DND-41 (cell line): ENCODE measurements around the gene NAA80.
A peak's percentile ranks its signal among the peaks of the same experiment; 100 is the strongest.
"Not testable (repeated sequence)": the region's sequence is repeated elsewhere in the genome, so short reads cannot be mapped to it uniquely, and the experiment has no call there.

Experiments
- ATAC-seq: fragments of 200-7000 bp; cut with Tn5 transposase; 3 replicates; pipeline ENCODE4 v1.9.1; 2021; ENCODE audit warnings: low read depth; ENCODE audit not compliant: insufficient read depth
- DNase-seq: peaks from one replicate; pipeline ENCODE4 v3.0.0-alpha.2; 2020
- H2AFZ ChIP-seq: 2 replicates; pipeline ENCODE4 v1.6.0; 2012; ENCODE audit warnings: low read depth, low read length
- H3K27ac ChIP-seq: 2 replicates; pipeline ENCODE4 v1.5.1; 2012; ENCODE audit warnings: low read length, inconsistent platforms
- H3K27me3 ChIP-seq: fragments of 200-600 bp; sonication (generic); 2 replicates; pipeline ENCODE4 v1.6.0; 2012; ENCODE audit warnings: low read length, mild to moderate bottlenecking, inconsistent platforms; ENCODE audit not compliant: insufficient read depth, poor library complexity
- H3K36me3 ChIP-seq: 2 replicates; pipeline ENCODE4 v1.5.1; 2012; ENCODE audit warnings: low read length, inconsistent platforms; ENCODE audit not compliant: insufficient read depth
- H3K4me1 ChIP-seq: 2 replicates; pipeline ENCODE4 v1.5.1; 2012; ENCODE audit warnings: mild to moderate bottlenecking, low read length; ENCODE audit not compliant: insufficient read depth
- H3K4me2 ChIP-seq: 2 replicates; pipeline ENCODE4 v1.6.0; 2012; ENCODE audit warnings: mild to moderate bottlenecking, moderate library complexity, low read length, inconsistent platforms; ENCODE audit not compliant: insufficient read depth
- H3K4me3 ChIP-seq, 2 experiments: fragments of 200-600 bp in 1 of 2; shearing (Covaris generic) in 1 of 2; 2 replicates each; pipeline ENCODE4 v1.5.1; 2012 to 2016; ENCODE audit warnings: inconsistent platforms in 2 of 2, low read length in 2 of 2, mild to moderate bottlenecking in 2 of 2, low read depth in 1 of 2, moderate library complexity in 1 of 2
- H3K79me2 ChIP-seq: 2 replicates; pipeline ENCODE4 v1.6.0; 2012; ENCODE audit warnings: low read length, inconsistent platforms; ENCODE audit not compliant: insufficient read depth
- H3K9ac ChIP-seq: 2 replicates; pipeline ENCODE4 v1.6.0; 2012; ENCODE audit warnings: low read depth, mild to moderate bottlenecking, inconsistent platforms, low read length, moderate library complexity
- H3K9me3 ChIP-seq: 2 replicates; pipeline ENCODE4 v1.5.1; 2012; ENCODE audit warnings: low read length, moderate library complexity, mild to moderate bottlenecking, inconsistent platforms; ENCODE audit not compliant: insufficient read depth, severe bottlenecking
- H4K20me1 ChIP-seq: 2 replicates; pipeline ENCODE4 v1.6.0; 2012; ENCODE audit warnings: low read length; ENCODE audit not compliant: insufficient read depth
- EZH2 ChIP-seq: IDR thresholded peaks from 3 replicates; pipeline ENCODE4 v1.6.1; 2012; ENCODE audit warnings: borderline replicate concordance, low read depth, mild to moderate bottlenecking, moderate library complexity, low read length, inconsistent platforms; ENCODE audit not compliant: severe bottlenecking
- TF ChIP-seq, protein P1 (sequence below): IDR thresholded peaks from 2 replicates; pipeline ENCODE4 v1.5.1; 2012; ENCODE audit warnings: borderline replicate concordance, low read length, moderate library complexity, mild to moderate bottlenecking; ENCODE audit not compliant: poor library complexity, severe bottlenecking; ENCODE audit errors: extremely low read depth

The NAA80 gene

DNA sequence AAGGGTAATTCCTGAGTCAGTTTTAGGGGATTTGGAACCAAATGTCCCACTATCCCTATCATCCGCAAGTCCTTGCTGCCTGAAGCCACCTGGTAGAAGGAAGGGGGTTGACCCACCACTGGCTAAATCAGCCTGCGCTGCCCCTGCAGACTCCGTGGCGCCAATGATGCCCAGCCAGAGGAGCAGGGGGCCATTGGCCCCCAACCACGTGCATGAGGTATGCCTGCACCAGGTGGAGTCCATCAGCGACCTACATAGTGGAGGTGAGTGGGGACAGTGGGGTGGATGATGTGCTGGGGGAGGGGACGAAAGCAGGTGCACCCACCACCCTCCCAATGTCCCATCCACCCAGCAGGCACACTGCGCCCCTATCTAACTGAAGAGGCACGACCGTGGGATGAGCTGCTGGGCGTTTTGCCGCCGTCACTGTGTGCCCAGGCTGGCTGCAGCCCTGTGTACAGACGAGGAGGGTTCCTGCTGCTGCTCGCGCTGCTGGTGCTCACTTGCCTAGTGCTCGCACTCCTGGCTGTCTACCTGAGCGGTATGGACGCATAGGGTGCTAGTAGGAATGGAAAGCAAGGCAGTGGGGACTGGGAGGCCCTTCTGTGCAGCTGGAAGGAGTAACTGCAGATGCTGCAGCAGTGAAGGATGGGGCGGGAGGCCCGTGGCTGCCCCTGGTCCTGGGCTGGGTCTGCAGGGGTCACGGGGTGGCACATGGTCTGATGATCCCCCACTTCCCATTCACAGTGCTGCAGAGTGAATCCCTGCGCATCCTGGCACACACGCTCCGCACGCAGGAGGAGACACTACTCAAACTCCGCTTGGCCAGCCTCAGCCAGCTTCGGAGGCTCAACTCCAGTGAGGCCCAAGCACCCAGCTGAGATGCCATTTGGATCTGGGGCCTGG lies 12.6 kb downstream of the NAA80 start:
- Histone ChIP-seq H3K9me3 (no peaks in the 10 kb centered on the region), H3K27me3 (no peaks in the 10 kb centered on the region), H3K4me2 (no peak overlapping the region), H3K9ac (no peak overlapping the region), H4K20me1 (peaks cover 26% of the 10 kb centered on the region; the same call in 1 of the 2 replicates), H3K4me3 (no peak overlapping the region), H3K36me3 (peaks cover 46% of the 10 kb centered on the region), H3K79me2 (peaks cover 21% of the 10 kb centered on the region), H2AFZ (no peak overlapping the region), H3K27ac (no peak overlapping the region), H3K4me1 (peaks cover 19% of the 10 kb centered on the region)
- TF ChIP-seq, protein P1, sequence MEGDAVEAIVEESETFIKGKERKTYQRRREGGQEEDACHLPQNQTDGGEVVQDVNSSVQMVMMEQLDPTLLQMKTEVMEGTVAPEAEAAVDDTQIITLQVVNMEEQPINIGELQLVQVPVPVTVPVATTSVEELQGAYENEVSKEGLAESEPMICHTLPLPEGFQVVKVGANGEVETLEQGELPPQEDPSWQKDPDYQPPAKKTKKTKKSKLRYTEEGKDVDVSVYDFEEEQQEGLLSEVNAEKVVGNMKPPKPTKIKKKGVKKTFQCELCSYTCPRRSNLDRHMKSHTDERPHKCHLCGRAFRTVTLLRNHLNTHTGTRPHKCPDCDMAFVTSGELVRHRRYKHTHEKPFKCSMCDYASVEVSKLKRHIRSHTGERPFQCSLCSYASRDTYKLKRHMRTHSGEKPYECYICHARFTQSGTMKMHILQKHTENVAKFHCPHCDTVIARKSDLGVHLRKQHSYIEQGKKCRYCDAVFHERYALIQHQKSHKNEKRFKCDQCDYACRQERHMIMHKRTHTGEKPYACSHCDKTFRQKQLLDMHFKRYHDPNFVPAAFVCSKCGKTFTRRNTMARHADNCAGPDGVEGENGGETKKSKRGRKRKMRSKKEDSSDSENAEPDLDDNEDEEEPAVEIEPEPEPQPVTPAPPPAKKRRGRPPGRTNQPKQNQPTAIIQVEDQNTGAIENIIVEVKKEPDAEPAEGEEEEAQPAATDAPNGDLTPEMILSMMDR = no peak
- TF ChIP-seq EZH2 = no peak
- no peak for DNase-seq
- 0 out of 3 replicates have a peak, but pooled peaks have one; percentile 20 for ATAC-seq

DNA sequence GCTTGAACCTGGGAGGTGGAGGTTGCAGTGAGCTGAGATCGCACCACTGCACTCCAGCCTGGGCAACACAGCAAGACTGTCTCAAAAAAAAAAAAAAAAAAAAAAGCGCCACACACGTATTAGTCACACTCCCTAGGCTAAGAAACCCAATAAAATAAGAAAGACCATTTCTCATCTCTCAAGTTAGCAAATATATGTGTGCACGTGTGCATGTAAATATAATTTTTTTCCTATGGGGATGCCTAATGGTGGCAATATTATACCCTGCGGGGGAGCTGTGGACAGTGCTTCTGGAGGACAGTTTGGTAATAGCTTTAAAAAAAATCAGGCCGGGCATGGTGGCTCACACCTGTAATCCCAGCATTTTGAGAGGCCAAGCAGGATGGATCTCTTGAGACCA lies 15.1 kb downstream of the NAA80 start:
- H3K9me3 ChIP-seq, H3K27me3 ChIP-seq, H3K4me1 ChIP-seq, H3K4me3 ChIP-seq, H3K79me2 ChIP-seq, ATAC-seq, H2AFZ ChIP-seq, H3K9ac ChIP-seq, H3K4me2 ChIP-seq, H3K27ac ChIP-seq, DNase-seq: not testable (repeated sequence)
- H4K20me1 ChIP-seq = peaks cover 13% of the 10 kb centered on the region; the same call in 1 of the 2 replicates
- H3K36me3 ChIP-seq = peaks cover 29% of the 10 kb centered on the region

DNA sequence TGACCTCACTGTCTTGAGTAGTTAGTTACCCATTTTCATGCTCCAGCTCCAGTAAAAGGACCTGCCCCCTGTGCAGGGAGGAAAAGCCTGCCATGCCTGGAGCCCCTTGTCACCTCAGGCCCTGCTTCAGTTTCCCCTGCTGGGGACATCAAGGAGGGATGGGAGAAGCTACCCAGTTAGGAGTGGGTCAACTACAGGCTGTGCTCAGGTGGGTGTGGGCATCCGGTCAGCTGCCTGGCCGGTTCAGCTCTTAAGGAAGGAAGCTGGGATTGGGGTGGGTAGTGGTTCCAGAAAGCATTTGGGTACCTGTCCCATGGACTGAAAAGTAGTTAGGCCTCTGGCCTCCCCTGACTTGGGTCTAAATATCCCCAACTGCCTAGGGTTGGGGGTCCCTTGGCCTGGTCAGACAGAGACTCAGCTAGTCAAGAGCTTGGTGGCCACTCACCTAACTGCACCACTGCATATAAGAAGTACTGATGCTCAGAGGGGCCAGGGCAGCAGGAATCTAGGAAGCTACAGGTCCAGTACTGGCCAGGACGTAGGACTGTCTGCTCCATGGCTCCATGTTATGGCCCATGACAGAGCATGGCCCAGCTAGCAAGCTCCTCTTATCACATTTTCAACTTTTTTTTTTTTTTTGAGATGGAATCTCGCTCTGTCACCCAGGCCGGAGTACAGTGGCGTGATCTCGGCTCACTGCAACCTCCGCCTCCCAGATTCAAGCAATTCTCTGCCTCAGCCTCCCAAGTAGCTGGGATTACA lies 19.8 kb downstream of the NAA80 start:
- no peaks in the 10 kb centered on the region for H4K20me1 ChIP-seq
- ATAC-seq = no peak
- H3K4me3 ChIP-seq = no peak overlapping the region

More for the DNA sequence above, 19.8 kb downstream of the NAA80 start:
- Histone ChIP-seq H3K79me2 (no peaks in the 10 kb centered on the region), H3K4me1 (no peaks in the 10 kb centered on the region), H3K27ac (no peak overlapping the region), H2AFZ (no peak overlapping the region), H3K36me3 (no peaks in the 10 kb centered on the region), H3K27me3 (peaks cover 21% of the 10 kb centered on the region), H3K9ac (no peak overlapping the region), H3K9me3 (no peaks in the 10 kb centered on the region), H3K4me2 (no peak overlapping the region)
- TF ChIP-seq EZH2 = no peak
- TF ChIP-seq, protein P1 = no peak
- DNase-seq = no peak
